DMS153 treated with DMSO at 0.1 percent for 48 hours (cell line): Measurements from ENCODE around the gene CORO7.
"Not testable (repeated sequence)": the region's sequence is repeated elsewhere in the genome, so short reads cannot be mapped to it uniquely, and the experiment has no call there.

ENCODE experiments used
- DNase-seq: peaks from one replicate; lab custom pipeline; 2025; ENCODE audit not compliant: unreplicated experiment; lab: John Stamatoyannopoulos, UW

CORO7 gene

GRCh38 chr16:4358236-4358635 is 58.2 kb downstream of the CORO7 start:
- no peak for DNase-seq

- DNase-seq = no peak
Measured at GRCh38 chr16:4356820-4357219, 59.6 kb downstream of the CORO7 start.

- no peak for DNase-seq
Measured at GRCh38 chr16:4354512-4355409, 61.6 kb downstream of the CORO7 start.

- DNase-seq = no peak
Measured at GRCh38 chr16:4353675-4354074, 62.7 kb downstream of the CORO7 start.

GRCh38 chr16:4352843-4353242 is 63.6 kb downstream of the CORO7 start:
- no peak for DNase-seq

- DNase-seq = no peak
Measured at GRCh38 chr16:4351880-4352279, 64.5 kb downstream of the CORO7 start.

GRCh38 chr16:4350787-4351659 is 65.4 kb downstream of the CORO7 start, which contains the start of gene PAM16:
Gene PAM16, minus strand, starts transcription at chr16:4351321. Its CDS starts 87 bp downstream, at chr16:4351234.
- DNase-seq = peak; percentile 92

- no peak for DNase-seq
Measured at GRCh38 chr16:4350365-4350786, 66.0 kb downstream of the CORO7 start.

- DNase-seq = no peak
Measured at GRCh38 chr16:4349332-4349731, 67.1 kb downstream of the CORO7 start.

GRCh38 chr16:4347765-4348509 is 68.5 kb downstream of the CORO7 start:
- DNase-seq = no peak

GRCh38 chr16:4347010-4347409 is 69.4 kb downstream of the CORO7 start:
- DNase-seq = no peak

GRCh38 chr16:4345836-4346781 is 70.3 kb downstream of the CORO7 start:
- DNase-seq = peak; percentile 55

- DNase-seq = peak; percentile 54
Measured at GRCh38 chr16:4344983-4345835, 71.2 kb downstream of the CORO7 start.

GRCh38 chr16:4344300-4344982 is 72.0 kb downstream of the CORO7 start:
- DNase-seq = not testable (repeated sequence)

- DNase-seq = no peak
Measured at GRCh38 chr16:4342866-4343744, 73.3 kb downstream of the CORO7 start.

GRCh38 chr16:4341250-4341649 is 75.1 kb downstream of the CORO7 start:
- no peak for DNase-seq

- no peak for DNase-seq
Measured at GRCh38 chr16:4340443-4340842, 76.0 kb downstream of the CORO7 start.
